HepG2 (cell line): ENCODE measurements around the gene MDP1.

Experiments
- SMC3 ChIP-seq: IDR thresholded peaks from 2 replicates; pipeline ENCODE4 v1.6.1; 2011; ENCODE audit warnings: low read length, improper control_type of control experiment
- ZNF331 ChIP-seq: sonication (generic); formaldehyde crosslinking; IDR thresholded peaks from 2 replicates; pipeline ENCODE4 v1.4.0; 2020; ENCODE audit warnings: missing genetic modification reagents
- ZNF761 ChIP-seq: sonication (generic); formaldehyde crosslinking; conservative IDR thresholded peaks from 2 replicates; pipeline ENCODE4 v1.4.0; 2020; ENCODE audit warnings: mild to moderate bottlenecking, missing genetic modification reagents
- TF ChIP-seq, protein P1 (sequence below), 2 experiments: sonication (generic) in 1 of 2; formaldehyde crosslinking in 1 of 2; IDR thresholded peaks; 2 replicates each; pipeline versions ENCODE4 v1.4.0 to v1.6.1; 2018 to 2020; ENCODE audit warnings: missing genetic modification reagents in 2 of 2, borderline replicate concordance in 1 of 2, low read depth in 1 of 2, mild to moderate bottlenecking in 1 of 2, missing biosample characterization in 1 of 2
- TF ChIP-seq, protein P2 (sequence below): IDR thresholded peaks from 2 replicates; pipeline ENCODE4 v1.6.1; 2012; ENCODE audit warnings: inconsistent platforms

DNA sequence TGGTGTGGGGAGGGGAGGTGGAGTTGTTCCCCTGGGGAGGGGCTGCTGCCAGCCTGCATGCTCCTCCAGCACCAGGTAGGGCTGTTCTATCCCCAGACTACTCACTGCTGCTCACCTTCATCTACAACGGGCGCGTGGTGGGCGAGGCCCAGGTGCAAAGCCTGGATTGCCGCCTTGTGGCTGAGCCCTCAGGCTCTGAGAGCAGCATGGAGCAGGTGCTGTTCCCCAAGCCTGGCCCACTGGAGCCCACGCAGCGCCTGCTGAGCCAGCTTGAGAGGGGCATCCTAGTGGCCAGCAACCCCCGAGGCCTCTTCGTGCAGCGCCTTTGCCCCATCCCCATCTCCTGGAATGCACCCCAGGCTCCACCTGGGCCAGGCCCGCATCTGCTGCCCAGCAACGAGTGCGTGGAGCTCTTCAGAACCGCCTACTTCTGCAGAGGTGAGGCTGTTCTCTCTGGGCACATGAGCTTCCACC is 51.3 kb downstream of the MDP1 start:
- TF ChIP-seq, protein P1, sequence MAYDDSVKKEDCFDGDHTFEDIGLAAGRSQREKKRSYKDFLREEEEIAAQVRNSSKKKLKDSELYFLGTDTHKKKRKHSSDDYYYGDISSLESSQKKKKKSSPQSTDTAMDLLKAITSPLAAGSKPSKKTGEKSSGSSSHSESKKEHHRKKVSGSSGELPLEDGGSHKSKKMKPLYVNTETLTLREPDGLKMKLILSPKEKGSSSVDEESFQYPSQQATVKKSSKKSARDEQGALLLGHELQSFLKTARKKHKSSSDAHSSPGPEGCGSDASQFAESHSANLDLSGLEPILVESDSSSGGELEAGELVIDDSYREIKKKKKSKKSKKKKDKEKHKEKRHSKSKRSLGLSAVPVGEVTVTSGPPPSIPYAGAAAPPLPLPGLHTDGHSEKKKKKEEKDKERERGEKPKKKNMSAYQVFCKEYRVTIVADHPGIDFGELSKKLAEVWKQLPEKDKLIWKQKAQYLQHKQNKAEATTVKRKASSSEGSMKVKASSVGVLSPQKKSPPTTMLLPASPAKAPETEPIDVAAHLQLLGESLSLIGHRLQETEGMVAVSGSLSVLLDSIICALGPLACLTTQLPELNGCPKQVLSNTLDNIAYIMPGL (CRISPR knock-in tag; IDR thresholded peaks at IDR 0.05; ENCODE audit: borderline replicate concordance in 1 of 2, low read depth in 1 of 2) = no peak
- TF ChIP-seq ZNF761 (CRISPR knock-in tag) (no peak), SMC3 (no peak), ZNF331 (CRISPR knock-in tag) (no peak)
- TF ChIP-seq, protein P2, sequence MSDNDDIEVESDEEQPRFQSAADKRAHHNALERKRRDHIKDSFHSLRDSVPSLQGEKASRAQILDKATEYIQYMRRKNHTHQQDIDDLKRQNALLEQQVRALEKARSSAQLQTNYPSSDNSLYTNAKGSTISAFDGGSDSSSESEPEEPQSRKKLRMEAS = no peak
